HG03039 (cell line): ENCODE data around the gene CAMK2A.

Source experiments
- ATAC-seq: cut with Tn5 transposase; IDR thresholded peaks from one replicate; pipeline ENCODE4 v1.9.1; 2021; ENCODE audit warnings: mild to moderate bottlenecking, moderate library complexity; ENCODE audit not compliant: unreplicated experiment

The CAMK2A gene

DNA sequence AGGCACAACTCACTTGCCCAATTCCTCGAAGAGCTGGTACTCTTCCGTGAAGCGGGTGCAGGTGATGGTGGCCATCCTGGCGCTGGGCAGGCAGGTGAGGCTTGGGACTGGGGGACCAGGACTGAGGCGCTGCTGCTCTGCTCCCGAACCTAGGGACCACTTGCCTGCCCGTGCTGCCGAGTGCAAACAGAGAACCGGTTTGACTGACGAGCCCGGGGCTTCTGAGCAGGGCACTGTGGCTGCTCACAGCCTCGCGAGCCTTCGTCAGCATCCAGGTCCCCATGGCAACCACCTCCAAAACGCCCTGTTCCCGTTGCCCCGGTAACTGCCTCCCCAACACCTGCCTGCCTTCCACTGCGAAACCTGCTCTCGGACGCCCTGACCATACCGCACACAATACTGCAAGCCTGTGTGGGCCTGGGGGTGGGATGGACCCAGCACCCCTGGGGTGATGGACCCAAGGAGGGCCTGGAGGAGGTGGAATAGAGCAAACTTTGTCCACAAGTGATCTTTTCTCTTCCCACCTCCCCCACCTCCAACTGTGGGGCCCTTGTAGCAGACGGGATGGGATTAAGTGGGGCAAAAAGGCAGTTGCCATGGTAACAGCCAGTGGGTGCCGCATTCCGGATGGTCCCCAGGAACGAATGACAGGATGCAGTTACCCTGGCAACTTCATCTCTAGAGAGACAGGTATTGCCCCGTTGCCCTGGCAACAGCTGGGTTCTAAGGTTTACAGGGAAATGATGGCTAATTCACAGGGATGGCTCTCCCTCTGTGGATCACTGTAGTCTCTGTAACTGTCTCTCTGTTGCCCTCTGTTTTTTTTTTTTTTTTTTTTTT lies at the start of gene CAMK2A:
Gene CAMK2A (minus strand): TSS at position 223 of the 840 bp plus-strand sequence. CDS start 148 bp downstream, at position 75.
- no peak for ATAC-seq

- no peak for ATAC-seq
Observed at GRCh38 chr5:150339165-150339564, 49.6 kb upstream of the CAMK2A start.

DNA sequence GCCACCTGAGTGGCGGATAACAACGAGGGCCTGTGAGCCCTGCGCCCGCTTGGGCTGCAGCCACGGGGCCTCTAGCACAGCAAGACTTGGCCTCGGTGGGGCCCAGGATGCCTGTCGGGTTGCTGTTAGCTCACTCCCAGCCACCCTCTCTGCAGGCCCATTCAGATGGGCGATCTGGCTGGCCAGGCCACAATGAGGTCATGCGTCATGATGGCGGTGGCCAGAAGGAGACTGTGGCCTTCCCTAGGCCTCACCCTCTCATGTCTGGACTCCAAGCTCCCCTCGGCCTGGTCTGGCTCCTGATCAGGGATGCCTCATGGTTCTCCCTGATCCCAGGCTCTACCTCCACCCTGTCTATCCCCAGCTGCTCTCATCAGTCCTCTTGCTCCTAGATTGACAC lies 49.0 kb upstream of the CAMK2A start:
- no peak for ATAC-seq

- ATAC-seq = no peak
Observed at GRCh38 chr5:150335778-150336177, 46.2 kb upstream of the CAMK2A start.

- no peak for ATAC-seq
Observed at GRCh38 chr5:150333400-150333799, 43.8 kb upstream of the CAMK2A start.

DNA sequence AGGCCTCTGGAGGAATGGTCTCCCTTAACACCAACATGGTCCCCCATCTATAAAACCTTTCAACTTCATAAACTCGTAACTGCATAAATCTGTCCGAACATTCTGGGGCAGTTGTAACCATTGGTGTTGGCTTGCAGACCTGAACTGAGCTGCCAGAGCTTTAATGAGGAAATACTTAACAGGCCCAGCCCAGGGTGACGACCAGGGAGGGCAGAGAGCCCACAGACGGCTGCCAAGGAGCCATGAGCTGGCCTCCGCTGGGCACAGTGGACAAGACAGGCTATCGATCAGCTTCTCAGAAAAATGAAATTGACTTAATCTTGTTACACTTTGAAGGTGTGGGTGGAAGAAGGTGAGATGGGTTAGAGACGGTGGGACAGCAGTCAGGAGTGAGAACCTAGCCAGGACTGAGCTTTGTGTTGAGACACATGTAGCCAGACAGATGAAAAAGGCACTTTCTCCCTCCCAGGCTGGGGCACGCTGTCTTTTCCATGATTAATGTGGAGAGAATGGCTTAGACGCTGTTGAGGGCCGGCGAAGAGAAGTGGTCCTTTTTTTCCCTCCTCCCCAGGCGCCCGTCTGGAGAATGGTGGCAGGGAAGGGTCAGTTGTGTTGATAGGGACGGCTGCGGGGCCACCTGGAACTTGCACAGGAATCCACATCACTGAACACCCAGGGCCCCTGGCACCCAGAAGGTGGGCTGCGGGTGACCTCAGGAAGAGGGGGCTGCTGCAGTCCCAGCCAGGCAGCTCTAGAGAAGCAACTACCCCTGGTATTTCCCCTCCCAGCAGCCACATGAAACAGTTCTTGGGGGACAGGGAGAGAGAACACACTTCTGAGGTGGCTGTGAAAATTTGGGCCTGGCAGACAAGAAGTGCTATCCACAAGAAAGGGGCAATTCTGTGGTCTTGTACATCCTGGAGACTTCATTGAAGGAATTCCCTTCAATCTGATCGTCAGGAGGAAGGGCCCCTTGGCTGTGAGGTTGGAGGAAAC lies 40.6 kb upstream of the CAMK2A start:
- no peak for ATAC-seq

GRCh38 chr5:150329038-150329437 lies 39.5 kb upstream of the CAMK2A start:
- no peak for ATAC-seq

GRCh38 chr5:150328515-150328914 lies 38.9 kb upstream of the CAMK2A start:
- ATAC-seq = no peak

GRCh38 chr5:150327139-150327538 lies 37.6 kb upstream of the CAMK2A start:
- no peak for ATAC-seq

- no peak for ATAC-seq
Observed at GRCh38 chr5:150326707-150327106, 37.1 kb upstream of the CAMK2A start.

DNA sequence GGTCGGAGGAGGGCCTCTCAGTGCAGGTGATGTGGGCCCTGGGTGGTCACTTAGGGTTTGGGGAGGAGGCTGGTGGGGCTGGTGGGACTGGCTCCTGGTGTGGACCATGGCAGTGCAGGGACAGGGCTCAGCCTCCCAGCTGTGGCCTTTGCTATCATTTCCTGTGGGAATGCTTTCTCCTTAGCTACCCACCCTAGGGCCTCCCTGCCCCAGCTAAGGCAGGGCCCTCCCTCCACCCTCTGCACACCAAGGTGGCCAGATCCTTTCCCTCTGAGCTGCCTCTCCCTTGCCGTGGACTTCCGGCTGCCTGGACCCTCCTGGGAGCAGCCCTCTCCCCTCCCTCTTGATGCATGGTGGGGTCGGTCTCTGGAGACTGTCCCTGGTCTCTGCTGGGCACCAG lies 35.9 kb upstream of the CAMK2A start:
- no peak for ATAC-seq

GRCh38 chr5:150323819-150324218 lies 34.2 kb upstream of the CAMK2A start:
- no peak for ATAC-seq

DNA sequence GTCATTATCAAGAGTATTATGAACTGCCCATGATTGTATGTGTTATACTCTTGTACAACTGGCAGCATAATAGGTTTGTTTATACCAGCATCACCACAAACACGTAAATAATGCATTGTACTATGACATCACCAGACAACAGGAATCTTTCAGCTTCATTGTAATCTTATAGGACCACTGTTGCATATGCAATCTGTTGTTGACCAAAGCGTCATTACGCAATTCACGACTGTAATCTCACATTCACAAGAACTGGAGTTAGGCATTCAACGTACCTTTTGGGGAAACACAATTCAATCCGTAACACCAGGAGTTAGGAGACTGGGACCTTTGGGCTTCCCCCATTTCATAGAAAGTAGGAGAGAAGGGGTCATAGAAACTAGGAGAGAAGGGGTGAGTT lies 33.5 kb upstream of the CAMK2A start:
- no peak for ATAC-seq

DNA sequence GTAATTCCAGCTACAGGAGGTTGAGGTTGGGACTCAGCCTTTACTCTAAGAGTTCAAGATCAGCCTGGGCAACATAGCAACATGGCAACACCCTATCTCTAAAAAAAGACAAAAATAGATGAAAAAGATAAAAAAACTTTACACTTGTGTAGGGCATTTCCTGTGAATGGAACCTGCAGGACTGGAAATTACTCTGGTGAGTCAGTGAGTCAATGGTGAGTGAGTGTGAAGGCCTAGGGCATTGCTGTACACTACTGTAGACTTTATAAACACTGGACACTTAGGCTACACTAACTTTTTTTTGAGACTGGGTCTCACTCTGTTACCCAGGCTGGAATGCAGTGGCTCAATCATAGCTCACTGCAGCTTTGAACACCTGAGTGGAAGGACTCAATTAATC lies 32.6 kb upstream of the CAMK2A start:
- no peak for ATAC-seq

GRCh38 chr5:150321784-150322183 lies 32.2 kb upstream of the CAMK2A start:
- no peak for ATAC-seq

DNA sequence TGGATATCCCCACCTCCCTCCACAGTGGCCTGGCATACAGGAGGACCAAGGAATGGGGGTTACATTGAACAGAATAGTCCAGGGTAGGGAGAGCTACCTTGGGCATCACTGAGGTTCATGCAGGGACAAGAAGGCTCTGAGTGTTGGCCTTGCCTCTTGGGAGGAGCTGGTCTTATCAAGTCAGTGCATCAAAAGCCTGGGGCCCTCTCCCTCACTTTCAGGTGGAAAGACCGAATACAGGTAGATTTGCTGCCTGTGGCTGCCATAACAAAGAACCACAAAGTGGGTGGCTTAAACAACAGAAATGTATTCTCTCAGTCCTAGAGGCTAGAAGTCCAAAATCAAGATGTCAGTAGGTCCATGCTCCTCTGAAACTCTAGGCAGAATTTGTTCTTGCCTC lies 31.6 kb upstream of the CAMK2A start:
- no peak for ATAC-seq

DNA sequence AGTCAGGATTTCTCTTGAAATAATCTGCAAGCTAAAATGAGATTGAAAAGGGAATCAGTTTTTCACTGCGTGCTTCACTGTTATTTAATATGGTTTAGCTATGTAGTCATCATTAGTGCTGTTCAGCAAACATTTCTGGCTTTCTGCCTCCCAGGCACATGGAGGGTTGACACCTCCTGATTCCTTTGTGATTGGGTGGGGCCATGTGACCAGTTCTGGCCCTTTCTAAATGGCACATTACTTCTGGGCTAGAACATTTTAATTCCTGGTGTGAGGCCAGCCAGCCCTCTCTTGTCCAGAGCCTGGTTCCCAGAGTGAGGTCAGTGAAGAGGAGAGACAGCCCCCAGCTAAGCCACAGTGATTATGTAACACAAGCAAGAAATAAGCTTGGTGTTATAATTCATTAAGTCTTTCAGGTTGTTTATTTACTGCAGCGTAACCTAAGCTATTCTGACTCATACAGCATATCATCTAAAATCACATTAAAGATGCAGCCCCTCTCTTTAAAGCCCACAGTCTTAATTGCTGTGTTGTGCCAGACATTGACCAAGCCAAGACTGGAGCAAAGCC lies 30.6 kb upstream of the CAMK2A start:
- ATAC-seq = no peak

DNA sequence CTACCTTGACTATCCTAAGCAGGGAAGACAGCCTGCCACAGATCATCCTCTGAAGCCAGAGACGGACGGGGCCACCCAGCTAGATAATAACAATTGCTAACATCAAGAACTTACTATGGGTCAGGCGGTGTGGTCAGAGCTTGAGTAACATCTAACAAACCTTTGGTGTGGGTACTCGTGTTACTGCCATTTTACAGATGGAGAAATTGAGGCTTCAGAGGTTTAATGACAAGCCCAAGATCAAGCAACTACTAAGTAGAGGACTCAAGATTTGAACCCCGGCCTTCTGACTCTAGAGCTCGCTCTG lies 29.9 kb upstream of the CAMK2A start:
- ATAC-seq = no peak

DNA sequence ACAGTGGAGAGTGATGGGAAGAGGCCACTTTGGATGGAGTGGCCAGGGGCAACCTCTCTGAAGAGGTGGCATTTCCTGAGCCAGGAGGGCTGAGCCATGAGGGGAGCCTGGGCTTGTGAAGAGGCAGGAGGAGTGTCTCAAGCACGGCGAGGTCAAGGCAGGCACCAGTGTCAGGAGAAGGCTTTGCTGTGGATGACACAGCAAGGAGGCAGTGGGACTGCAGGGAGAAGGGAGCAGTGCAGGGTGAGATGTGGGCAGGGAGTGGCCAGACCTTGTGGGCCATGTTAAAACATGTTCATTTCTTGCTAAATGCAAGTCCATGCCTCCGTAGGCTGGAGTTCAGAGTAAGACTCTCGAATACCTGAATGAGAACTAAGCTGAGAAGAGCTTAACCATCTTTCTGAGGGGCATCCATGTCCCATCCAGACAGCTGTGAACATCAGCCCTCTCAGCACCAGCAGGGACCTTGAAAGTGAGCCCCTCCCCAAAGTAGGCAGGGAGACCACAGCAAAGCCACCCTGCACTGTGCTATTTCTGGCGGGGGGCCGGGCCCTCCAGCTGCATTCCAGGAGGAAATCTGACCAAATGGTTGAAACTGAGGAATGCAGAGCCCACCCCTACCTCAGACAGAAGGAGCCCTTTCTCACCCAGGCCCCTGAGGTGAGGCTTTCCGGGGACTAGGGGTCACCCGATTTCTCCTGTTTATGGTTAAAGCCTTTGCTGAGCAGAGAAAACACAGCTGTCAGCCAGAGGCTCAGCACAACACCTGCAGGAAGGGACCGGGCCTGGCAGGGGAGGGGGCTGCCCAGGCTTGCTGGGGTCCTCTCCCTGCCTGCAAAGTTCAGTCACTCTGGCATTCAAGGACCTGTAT lies 29.3 kb upstream of the CAMK2A start:
- no peak for ATAC-seq
